Stimulated activated CD8-positive, alpha-beta memory T cell treated with anti-CD3 and anti-CD28 coated beads, Interleukin-7, amount 100 ng/mL, for 4 hours (primary cell): ENCODE results near the gene ZNF8.
"Not testable (repeated sequence)": the region's sequence is repeated elsewhere in the genome, so short reads cannot be mapped to it uniquely, and the experiment has no call there.

ENCODE experiments used
- DNase-seq, 2 donors: peaks; one replicate each; pipeline ENCODE4 v3.0.0-alpha.2; 2020; ENCODE audit warnings: low read depth in 2 of 2

The ZNF8 gene

GRCh38 chr19:58278541-58279041 is at the start of gene ZNF8:
TSS of gene ZNF8 (plus strand) at chr19:58278955. CDS start at chr19:58279082, 127 bp downstream.
- peak; percentile 96 to 99 for DNase-seq

- peak in 1 of 2 donors; percentile 1 for DNase-seq
Observed at GRCh38 chr19:58229255-58229639, 49.5 kb upstream of the ZNF8 start.

GRCh38 chr19:58237324-58237723 is 41.4 kb upstream of the ZNF8 start:
- DNase-seq = no peak

- no peak for DNase-seq
Observed at GRCh38 chr19:58243351-58243750, 35.4 kb upstream of the ZNF8 start.

- DNase-seq = no peak
Observed at GRCh38 chr19:58248886-58249285, 29.9 kb upstream of the ZNF8 start.

GRCh38 chr19:58252102-58252685 is 26.6 kb upstream of the ZNF8 start:
- no peak for DNase-seq

- not testable (repeated sequence) for DNase-seq
Observed at GRCh38 chr19:58258259-58258658, 20.5 kb upstream of the ZNF8 start.

- no peak for DNase-seq
Observed at GRCh38 chr19:58261600-58261967, 17.2 kb upstream of the ZNF8 start.

- DNase-seq = no peak
Observed at GRCh38 chr19:58261968-58262921, 16.5 kb upstream of the ZNF8 start.

GRCh38 chr19:58262922-58263296 is 15.8 kb upstream of the ZNF8 start:
- DNase-seq = no peak

- DNase-seq = no peak
Observed at GRCh38 chr19:58265100-58265499, 13.7 kb upstream of the ZNF8 start.

- DNase-seq = no peak
Observed at GRCh38 chr19:58268344-58268743, 10.4 kb upstream of the ZNF8 start.

- DNase-seq = no peak
Observed at GRCh38 chr19:58274771-58275201, 4.0 kb upstream of the ZNF8 start.

- DNase-seq = no peak
Observed at GRCh38 chr19:58275564-58275963, 3.2 kb upstream of the ZNF8 start.

- no peak for DNase-seq
Observed at GRCh38 chr19:58277197-58277596, 1.6 kb upstream of the ZNF8 start.

- no peak for DNase-seq
Observed at GRCh38 chr19:58277748-58278540, 811 bp upstream of the ZNF8 start.

GRCh38 chr19:58279042-58279924 is 528 bp downstream of the ZNF8 start:
- peak; percentile 0 to 30 for DNase-seq

GRCh38 chr19:58279925-58280316 is 1.2 kb downstream of the ZNF8 start:
- DNase-seq = no peak

GRCh38 chr19:58284199-58284598 is 5.4 kb downstream of the ZNF8 start:
- DNase-seq = no peak

- DNase-seq = no peak
Observed at GRCh38 chr19:58291943-58292342, 13.2 kb downstream of the ZNF8 start.

GRCh38 chr19:58294743-58295374 is 16.1 kb downstream of the ZNF8 start:
- no peak for DNase-seq
